Measurements from ENCODE around the gene CCND1. TPM values are rescaled to one million over a fixed set of nuclear protein-coding genes. Genes with fewer than 3 reads are reported as not detected.

CCND1 gene
- total RNA-seq, 4 donors from 2014 or later: 54.4 to 92.7 (median 62.0) TPM

DNA sequence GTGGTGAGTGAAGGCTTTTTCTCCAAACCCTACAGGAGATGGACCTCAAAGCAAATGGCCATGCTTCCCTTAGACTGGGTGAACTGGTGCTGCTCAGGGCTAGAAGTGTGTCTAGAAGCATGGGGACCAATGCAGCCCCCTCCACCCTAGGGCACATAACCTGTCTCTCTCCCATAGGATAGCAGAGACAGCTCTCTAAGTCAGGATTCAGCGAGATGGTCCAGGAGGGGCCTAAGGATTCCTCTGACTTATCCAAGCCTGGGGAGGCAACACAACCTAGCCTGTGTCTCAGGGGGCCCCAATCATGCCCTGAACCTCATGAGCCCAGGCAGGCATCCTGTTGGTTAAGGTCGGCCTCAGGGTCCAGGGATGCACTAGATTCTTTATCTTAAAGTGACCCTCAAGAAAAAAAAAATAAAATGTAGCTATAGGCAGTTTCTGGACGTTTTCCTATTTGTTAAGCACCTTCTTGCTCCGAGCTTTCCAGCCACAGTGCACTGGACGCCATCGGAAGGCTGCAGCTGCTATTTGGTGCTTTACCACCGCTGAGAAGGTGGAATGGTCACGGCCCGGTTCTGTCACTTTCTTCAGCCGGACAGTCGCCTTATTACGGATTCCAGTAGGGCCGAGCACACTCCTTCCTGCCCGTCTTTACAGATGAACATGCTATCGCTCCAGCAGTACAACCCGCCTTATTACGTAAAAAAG is 5.0 kb upstream of the CCND1 start:
- no peak for DNase-seq (ENCODE audit: extremely low spot score)

DNA sequence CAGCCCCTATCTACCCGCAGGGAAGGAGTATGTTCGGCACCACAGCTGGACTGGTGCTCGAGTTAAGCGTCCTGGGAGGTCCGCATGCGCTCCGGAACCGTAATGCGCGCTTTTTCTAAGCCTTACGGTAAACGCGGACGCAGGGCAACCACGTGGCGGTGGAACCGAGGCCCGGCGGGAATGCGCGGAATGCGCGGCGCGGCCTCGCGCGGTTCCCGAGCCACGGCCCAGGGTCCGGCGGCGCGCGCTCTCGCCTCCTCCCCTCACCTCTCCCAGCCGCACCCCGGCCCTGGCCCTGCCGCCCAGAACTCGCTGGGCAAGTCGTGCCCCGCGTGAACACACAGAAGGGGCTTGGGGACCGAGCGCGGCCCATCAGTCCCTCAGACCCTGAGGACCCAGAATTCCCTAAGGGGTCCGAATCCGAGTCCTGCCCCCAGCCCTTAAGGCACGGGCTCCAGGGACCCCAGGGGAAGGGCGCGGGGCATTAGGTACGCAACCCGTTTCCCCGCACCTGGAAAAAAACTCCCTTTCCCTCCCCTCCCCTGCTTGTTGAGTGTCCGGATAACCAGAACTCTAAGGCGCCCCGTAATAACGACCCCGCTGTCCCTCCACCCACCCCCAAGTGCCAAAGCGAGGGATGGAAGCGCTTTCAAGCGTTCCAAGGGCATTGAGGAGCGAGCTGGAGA is 4.3 kb upstream of the CCND1 start:
- no peak for DNase-seq (ENCODE audit: extremely low spot score)
- intact Hi-C loops (cut with DNase I): loop anchor here (5.0 to 10.0 kb wide), 2 partner anchors 139 to 192 kb away; no protein-coding TSS in a partner anchor
- Histone ChIP-seq H3K9me3 (no peaks in the 10 kb centered on the region), H3K27me3 (peaks cover 7 to 71% (median 17%) of the 10 kb centered on the region in 4 donors), H3K27ac (replicated peaks in 1 of 4) (peak overlapping the region; percentile 48 to 60 (median 49)), H3K36me3 (no peaks in the 10 kb centered on the region), H3K4me3 (peak overlapping the region; percentile 52 to 61 (median 54)), H3K4me1 (peaks cover 48 to 61% (median 60%) of the 10 kb centered on the region in 4 donors)
- peak; percentile 69 to 88 for TF ChIP-seq POLR2AphosphoS5 (IDR thresholded peaks at IDR 0.05)
- no peak for TF ChIP-seq EP300 (IDR thresholded peaks at IDR 0.05)
- WGBS: 10% methylated on average over 2 of the region's 63 CpGs

More for the DNA sequence above, 5.0 kb upstream of the CCND1 start:
- peaks cover 48 to 54% (median 53%) of the 10 kb centered on the region in 4 donors for H3K4me1 ChIP-seq
- 37% methylated on average over 11 of the region's 17 CpGs for WGBS
- peaks cover 7 to 66% (median 17%) of the 10 kb centered on the region in 4 donors for H3K27me3 ChIP-seq
- H3K9me3 ChIP-seq: no peaks in the 10 kb centered on the region
- H3K4me3 ChIP-seq: peak overlapping the region; percentile 52 to 61 (median 54)
- no peaks in the 10 kb centered on the region for H3K36me3 ChIP-seq
- intact Hi-C loops (cut with DNase I): loop anchor here (5.0 to 10.0 kb wide), 2 partner anchors 139 to 191 kb away; no protein-coding TSS in a partner anchor
- peak overlapping the region in 1 of 4 donors; percentile 60 for H3K27ac ChIP-seq (replicated peaks in 1 of 4)
- no peak for TF ChIP-seq EP300 (IDR thresholded peaks at IDR 0.05)
- no peak for TF ChIP-seq POLR2AphosphoS5 (IDR thresholded peaks at IDR 0.05)
- TF ChIP-seq POLR2A (IDR thresholded peaks at IDR 0.05; ENCODE audit: low read depth): no peak
- TF ChIP-seq, protein P1, sequence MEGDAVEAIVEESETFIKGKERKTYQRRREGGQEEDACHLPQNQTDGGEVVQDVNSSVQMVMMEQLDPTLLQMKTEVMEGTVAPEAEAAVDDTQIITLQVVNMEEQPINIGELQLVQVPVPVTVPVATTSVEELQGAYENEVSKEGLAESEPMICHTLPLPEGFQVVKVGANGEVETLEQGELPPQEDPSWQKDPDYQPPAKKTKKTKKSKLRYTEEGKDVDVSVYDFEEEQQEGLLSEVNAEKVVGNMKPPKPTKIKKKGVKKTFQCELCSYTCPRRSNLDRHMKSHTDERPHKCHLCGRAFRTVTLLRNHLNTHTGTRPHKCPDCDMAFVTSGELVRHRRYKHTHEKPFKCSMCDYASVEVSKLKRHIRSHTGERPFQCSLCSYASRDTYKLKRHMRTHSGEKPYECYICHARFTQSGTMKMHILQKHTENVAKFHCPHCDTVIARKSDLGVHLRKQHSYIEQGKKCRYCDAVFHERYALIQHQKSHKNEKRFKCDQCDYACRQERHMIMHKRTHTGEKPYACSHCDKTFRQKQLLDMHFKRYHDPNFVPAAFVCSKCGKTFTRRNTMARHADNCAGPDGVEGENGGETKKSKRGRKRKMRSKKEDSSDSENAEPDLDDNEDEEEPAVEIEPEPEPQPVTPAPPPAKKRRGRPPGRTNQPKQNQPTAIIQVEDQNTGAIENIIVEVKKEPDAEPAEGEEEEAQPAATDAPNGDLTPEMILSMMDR (IDR thresholded peaks at IDR 0.05): no peak

DNA sequence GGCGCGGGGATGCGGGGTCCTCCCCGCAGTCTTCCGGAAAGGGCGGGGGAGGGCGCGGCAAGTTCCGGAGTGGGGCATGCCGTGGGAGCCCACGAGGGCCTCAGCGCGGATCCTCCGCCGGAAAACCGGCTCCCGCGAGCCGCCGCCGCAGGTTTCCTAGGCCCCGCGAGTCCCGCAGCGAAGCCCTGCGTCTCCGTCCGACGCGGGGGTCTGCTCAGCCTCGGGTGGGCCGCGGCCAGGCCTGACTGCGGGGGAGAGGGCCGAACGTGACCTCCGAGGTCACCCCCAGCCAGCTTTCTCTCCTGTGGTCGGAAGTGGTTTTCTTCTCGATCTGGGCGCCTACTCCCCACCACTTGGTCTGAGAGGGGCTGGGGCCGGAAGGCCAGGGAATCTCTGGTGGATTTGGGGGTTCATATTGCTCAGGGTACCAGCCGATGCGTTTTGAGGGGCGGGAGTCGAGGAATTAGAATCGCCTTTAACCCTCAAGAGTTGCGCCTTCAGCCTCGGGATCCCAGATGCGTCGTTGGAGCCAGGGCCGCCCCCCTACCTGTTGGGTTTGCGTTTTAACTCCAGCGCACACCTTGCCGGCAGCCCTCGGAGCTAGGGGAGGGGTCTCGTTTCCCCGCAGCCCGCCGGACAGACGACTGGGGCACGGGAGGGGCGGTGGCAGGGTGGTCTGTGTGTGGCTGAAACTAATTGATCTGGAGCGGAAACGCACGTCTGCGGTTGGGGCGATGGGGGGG is 3.6 kb upstream of the CCND1 start:
- DNase-seq (ENCODE audit: extremely low spot score): no peak
- intact Hi-C loops (cut with DNase I): loop anchor here (5.0 to 10.0 kb wide), 2 partner anchors 140 to 193 kb away; no protein-coding TSS in a partner anchor
- H3K4me3 ChIP-seq: peak overlapping the region; percentile 52 to 61 (median 54)
- H3K4me1 ChIP-seq: peaks cover 48 to 67% (median 65%) of the 10 kb centered on the region in 4 donors
- WGBS: 8% methylated on average over 19 of the region's 67 CpGs
- no peaks in the 10 kb centered on the region for H3K36me3 ChIP-seq
- no peaks in the 10 kb centered on the region for H3K9me3 ChIP-seq
- peak overlapping the region; percentile 48 to 60 (median 49) for H3K27ac ChIP-seq (replicated peaks in 1 of 4)
- TF ChIP-seq EP300 (IDR thresholded peaks at IDR 0.05) (no peak), POLR2A (IDR thresholded peaks at IDR 0.05; ENCODE audit: low read depth) (no peak), POLR2AphosphoS5 (IDR thresholded peaks at IDR 0.05) (no peak)
- TF ChIP-seq, protein P1 (IDR thresholded peaks at IDR 0.05): no peak
- H3K27me3 ChIP-seq: peaks cover 7 to 76% (median 17%) of the 10 kb centered on the region in 4 donors

DNA sequence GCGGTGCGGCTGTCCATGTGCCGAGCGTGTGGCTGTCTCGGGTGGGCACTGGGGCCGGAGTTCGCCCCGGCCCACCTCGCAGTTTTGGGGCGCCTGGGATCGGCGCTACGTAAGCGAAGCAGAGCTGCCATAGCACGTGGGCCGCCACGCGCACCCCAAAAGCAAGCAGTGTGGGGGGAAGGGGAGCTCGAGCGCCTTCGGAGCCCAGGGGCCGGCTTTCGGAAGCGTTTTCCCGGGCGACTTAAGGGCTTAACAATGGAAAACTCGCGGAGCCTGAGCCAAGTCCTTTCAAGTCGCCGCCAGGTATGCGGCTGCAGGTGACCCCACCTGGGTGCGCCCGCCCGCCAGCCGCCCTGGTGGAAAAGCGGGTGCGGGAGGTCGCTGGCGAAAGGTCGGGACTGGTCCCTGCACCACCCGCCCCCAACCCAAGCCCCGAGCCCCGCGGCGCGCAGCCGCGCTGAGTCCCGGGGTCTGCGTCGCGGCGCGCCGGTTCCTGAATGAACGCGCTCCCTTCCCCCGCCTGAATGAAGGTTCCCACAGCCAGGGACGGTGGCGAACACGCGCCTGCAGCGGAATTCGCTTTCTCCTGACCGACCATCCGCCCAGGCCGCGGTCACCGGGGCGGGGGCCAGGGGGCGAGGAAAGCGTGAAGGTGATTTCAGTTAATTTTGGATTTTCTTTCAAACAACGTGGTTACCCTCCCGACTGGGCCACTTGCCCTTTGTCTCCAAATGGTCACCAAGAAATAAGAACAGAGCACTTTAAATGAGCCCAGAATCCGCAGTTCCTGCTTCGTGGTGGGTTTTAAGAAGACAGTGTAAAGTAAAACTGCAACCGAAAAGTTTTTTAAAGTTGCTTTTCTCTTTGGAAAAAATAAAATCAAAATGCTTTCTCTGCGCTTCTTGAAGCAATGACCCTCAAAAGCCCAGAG is 2.8 kb upstream of the CCND1 start:
- no peak for DNase-seq (ENCODE audit: extremely low spot score)
- Histone ChIP-seq H3K4me3 (peak overlapping the region; percentile 52 to 61 (median 54)), H3K4me1 (peaks cover 48 to 71% (median 69%) of the 10 kb centered on the region in 4 donors), H3K27ac (replicated peaks in 1 of 4) (peak overlapping the region; percentile 24 to 80 (median 41)), H3K27me3 (peaks cover 7 to 76% (median 17%) of the 10 kb centered on the region in 4 donors), H3K9me3 (no peaks in the 10 kb centered on the region), H3K36me3 (no peaks in the 10 kb centered on the region)
- WGBS: 2% methylated on average over 30 of the region's 78 CpGs
- intact Hi-C loops (cut with DNase I): loop anchor here (5.0 to 10.0 kb wide), 2 partner anchors 141 to 193 kb away; no protein-coding TSS in a partner anchor
- no peak for TF ChIP-seq EP300 (IDR thresholded peaks at IDR 0.05)
- no peak for TF ChIP-seq POLR2AphosphoS5 (IDR thresholded peaks at IDR 0.05)
- no peak for TF ChIP-seq POLR2A (IDR thresholded peaks at IDR 0.05; ENCODE audit: low read depth)
- TF ChIP-seq, protein P1 (IDR thresholded peaks at IDR 0.05): no peak
